ENCODE measurements around the gene MSH2.

- no peak for TF ChIP-seq POLR2A (IDR thresholded peaks at IDR 0.05)
- no peak for TF ChIP-seq CTCF (IDR thresholded peaks at IDR 0.05)
Observed at GRCh38 chr2:47471429-47472116, 68.6 kb downstream of the MSH2 start.
